Endothelial cell of umbilical vein (primary cell): Measurements from ENCODE around the gene COL17A1. TPM values are rescaled to one million over a fixed set of nuclear protein-coding genes. Genes with fewer than 3 reads are reported as not detected.

Experiments used
- BruUV-seq: library from RNA; stranded (reverse); fragments of 400-500 nt; replicated peaks from 2 replicates; lab custom pipeline; 2021; lab: Mats Ljungman, UMichigan
- CTCF ChIA-PET: fragments of 300-600, 350-600 bp; sonication (Branson Sonifier 250); formaldehyde crosslinking; loops from one replicate; lab custom pipeline; 2021; ENCODE audit warnings: antibody characterized with exemption, inconsistent platforms; lab: Charles Lee
- POLR2A ChIA-PET: fragments of 300-600, 350-600 bp; sonication (Branson Sonifier 250); formaldehyde crosslinking; loops from one replicate; lab custom pipeline; 2021; ENCODE audit warnings: antibody characterized with exemption, inconsistent platforms; lab: Charles Lee
- DNase-seq: peaks from one replicate; pipeline ENCODE4 v3.0.0-alpha.2; 2011; ENCODE audit warnings: low read depth, low spot score
- FAIRE-seq: peaks from 2 replicates; lab custom pipeline; 2011; peaks lifted over from hg19 to GRCh38; lab: Jason Lieb, UNC
- H2AFZ ChIP-seq: 2 replicates; pipeline ENCODE4 v1.6.0; 2012; ENCODE audit warnings: low read depth, low read length, control low read depth, inconsistent platforms
- H3K27ac ChIP-seq: 2 replicates; pipeline ENCODE4 v1.5.1; 2011; ENCODE audit warnings: low read depth, mild to moderate bottlenecking, control low read depth, low read length, moderate library complexity; ENCODE audit not compliant: insufficient read depth
- H3K27me3 ChIP-seq, 2 experiments: 2 replicates each; pipeline versions ENCODE4 v1.6.0 to v1.6.1; 2011; ENCODE audit warnings: low read length in 2 of 2, mixed read lengths in 1 of 2; ENCODE audit not compliant: control insufficient read depth in 2 of 2, insufficient read depth in 2 of 2
- H3K36me3 ChIP-seq, 2 experiments: 2 replicates in 1 of 2; 3 replicates in 1 of 2; pipeline ENCODE4 v1.5.1; 2011; ENCODE audit warnings: low read length in 2 of 2, mild to moderate bottlenecking in 1 of 2, moderate library complexity in 1 of 2; ENCODE audit not compliant: control insufficient read depth in 2 of 2, insufficient read depth in 2 of 2; ENCODE audit errors: extremely low read depth in 1 of 2
- H3K4me1 ChIP-seq: 3 replicates; pipeline ENCODE4 v1.5.1; 2011; ENCODE audit warnings: mild to moderate bottlenecking, low read length; ENCODE audit not compliant: control insufficient read depth, insufficient read depth; ENCODE audit errors: extremely low read depth
- H3K4me2 ChIP-seq: 2 replicates; pipeline ENCODE4 v1.6.1; 2011; ENCODE audit warnings: low read length, control low read depth, mixed read lengths; ENCODE audit not compliant: insufficient read depth
- H3K4me3 ChIP-seq, 3 experiments: fragments of 200-600 bp in 1 of 3; sonication (generic), shearing (Covaris generic) in 1 of 3; replicated peaks in 1 of 3; 2 replicates each; pipeline ENCODE4 v1.5.1; 2011 to 2016; ENCODE audit warnings: control low read depth in 3 of 3, low read length in 3 of 3, mild to moderate bottlenecking in 2 of 3, inconsistent platforms in 1 of 3, low read depth in 1 of 3, moderate library complexity in 1 of 3; ENCODE audit not compliant: insufficient read depth in 1 of 3
- H3K79me2 ChIP-seq: 2 replicates; pipeline ENCODE4 v1.6.0; 2012; ENCODE audit warnings: low read length, inconsistent platforms; ENCODE audit not compliant: control insufficient read depth, insufficient read depth
- H3K9ac ChIP-seq: replicated peaks from 2 replicates; pipeline ENCODE3; 2011; ENCODE audit warnings: low read length, control low read depth; ENCODE audit not compliant: insufficient read depth; ENCODE audit errors: extremely low read depth
- H3K9me1 ChIP-seq: replicated peaks from 3 replicates; pipeline ENCODE4 v1.6.0; 2011; ENCODE audit warnings: mild to moderate bottlenecking, low read length; ENCODE audit not compliant: control insufficient read depth, insufficient read depth; ENCODE audit errors: extremely low read depth
- H3K9me3 ChIP-seq: replicated peaks from 2 replicates; pipeline ENCODE4 v1.5.1; 2012; ENCODE audit warnings: low read length, inconsistent platforms; ENCODE audit not compliant: control insufficient read depth, insufficient read depth
- H4K20me1 ChIP-seq: replicated peaks from 2 replicates; pipeline ENCODE3; 2011; ENCODE audit warnings: mild to moderate bottlenecking, low read length; ENCODE audit not compliant: control insufficient read depth, insufficient read depth; ENCODE audit errors: extremely low read depth
- FOS ChIP-seq: IDR thresholded peaks from 2 replicates; pipeline ENCODE4 v1.6.1; 2011; ENCODE audit warnings: mild to moderate bottlenecking, low read length, moderate library complexity, borderline replicate concordance; ENCODE audit not compliant: insufficient read depth
- GATA2 ChIP-seq: IDR thresholded peaks from 2 replicates; pipeline ENCODE4 v1.7.0; 2011; ENCODE audit warnings: low read depth, mild to moderate bottlenecking, moderate library complexity, mixed read lengths, low read length; ENCODE audit not compliant: insufficient read length, insufficient read depth
- JUN ChIP-seq: IDR thresholded peaks from 2 replicates; pipeline ENCODE4 v1.6.1; 2011; ENCODE audit warnings: borderline replicate concordance, low read depth; ENCODE audit not compliant: insufficient read length, insufficient read depth
- MYC ChIP-seq: IDR thresholded peaks from one replicate; pipeline ENCODE4 v1.6.1; 2011; ENCODE audit warnings: mild to moderate bottlenecking, low read depth, low read length
- POLR2A ChIP-seq: IDR thresholded peaks from 2 replicates; pipeline ENCODE4 v1.6.1; 2012; ENCODE audit warnings: low read depth, mild to moderate bottlenecking, control low read depth, low read length
- POLR2AphosphoS5 ChIP-seq: IDR thresholded peaks from 2 replicates; pipeline ENCODE4 v1.6.1; 2012; ENCODE audit warnings: low read depth, mild to moderate bottlenecking, control low read depth, low read length, moderate library complexity; ENCODE audit not compliant: insufficient read depth
- dilution Hi-C: fragments of 300-500 bp; cut with MboI; formaldehyde crosslinking; loops from one replicate; pipeline ENCODE4 v1.15.0; 2019; ENCODE audit warnings: low sequenced_read_pairs; ENCODE audit not compliant: extremely low pct_ligation_motif_present
- intact Hi-C: fragments of 100-400 bp; cut with micrococcal nuclease; formaldehyde crosslinking; loops from one replicate; pipeline ENCODE4 v1.10.0; 2022
- polyA plus RNA-seq, 4 experiments: library from polyadenylated mRNA; depleted of rRNA in 3 of 4; stranded (reverse) in 3 of 4; unstranded in 1 of 4; fragments of >200 nt; gene quantifications; 2 replicates each; pipeline versions ENCODE4 v1.2.1 to v1.2.3, GENCODE V29; 2011 to 2012; ENCODE audit warnings: missing spikeins in 1 of 4
- total RNA-seq: library from RNA; stranded (reverse); gene quantifications from 2 replicates; pipeline ENCODE4 v1.2.3, GENCODE V29; 2021
- TF ChIP-seq, protein P1 (sequence below): IDR thresholded peaks from 2 replicates; pipeline ENCODE4 v1.6.1; 2011; ENCODE audit not compliant: insufficient read depth, insufficient read length
- TF ChIP-seq, protein P2 (sequence below), 2 donors: IDR thresholded peaks; 1 replicate in 1 of 2; 2 replicates in 1 of 2; pipeline ENCODE4 v1.5.1; 2011; ENCODE audit warnings: low read length in 2 of 2, mild to moderate bottlenecking in 2 of 2, moderate library complexity in 2 of 2, control low read depth in 1 of 2, inconsistent platforms in 1 of 2, low read depth in 1 of 2; ENCODE audit not compliant: insufficient read depth in 1 of 2; ENCODE audit errors: extremely low read depth in 1 of 2

The COL17A1 gene
- total and polyA plus RNA-seq, 2 donors (not counting 3 experiments of a cell fraction or from before 2014, with no cell fraction given): 0.57 to 1.3 TPM

DNA sequence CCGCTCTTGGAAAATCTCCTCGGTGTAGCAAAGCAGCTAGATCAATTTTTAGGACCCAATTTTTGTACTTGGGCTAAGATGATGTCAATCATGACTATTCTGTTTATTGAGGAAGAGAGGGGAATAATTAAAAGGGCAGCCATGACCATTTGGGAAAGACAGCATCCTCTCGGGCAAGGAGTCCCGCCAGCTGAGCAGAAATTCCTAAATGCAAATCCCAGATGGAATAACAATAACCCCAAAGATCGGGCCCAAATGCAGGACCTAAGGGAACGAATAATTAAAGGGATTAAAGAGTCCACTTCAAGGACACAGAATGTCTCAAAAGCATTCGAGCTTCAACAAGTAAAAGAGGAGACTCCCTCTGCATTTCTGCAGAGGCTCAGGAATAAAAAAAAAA is 18.7 kb downstream of the COL17A1 start:
- dilution Hi-C loops (no loop called here), intact Hi-C loops (no loop called here)
- no peak overlapping the region for H3K27ac ChIP-seq
- no peaks in the 10 kb centered on the region for H3K4me1 ChIP-seq
- H2AFZ ChIP-seq: no peak overlapping the region
- H3K9ac ChIP-seq: no peak overlapping the region
- FAIRE-seq (no peak), DNase-seq (no peak)
- ChIA-PET POLR2A (interaction anchor here (0.6 kb wide), 1 partner anchor 16 kb away, joined by 4 read pairs; no protein-coding TSS in a partner anchor), CTCF (interaction anchor here (0.7 to 1.5 kb wide), 5 partner anchors 10 to 179 kb away, joined by 3 to 4 read pairs (median 3); partner anchors contain the start of gene SFR1)
- no TSS peak for BruUV-seq
- H3K9me3 ChIP-seq: no peaks in the 10 kb centered on the region
- H4K20me1 ChIP-seq: no peaks in the 10 kb centered on the region
- H3K36me3 ChIP-seq: no peaks in the 10 kb centered on the region
- no peak overlapping the region for H3K4me3 ChIP-seq
- no peaks in the 10 kb centered on the region for H3K27me3 ChIP-seq
- H3K4me2 ChIP-seq: no peak overlapping the region
- H3K79me2 ChIP-seq: no peaks in the 10 kb centered on the region
- TF ChIP-seq, protein P1, sequence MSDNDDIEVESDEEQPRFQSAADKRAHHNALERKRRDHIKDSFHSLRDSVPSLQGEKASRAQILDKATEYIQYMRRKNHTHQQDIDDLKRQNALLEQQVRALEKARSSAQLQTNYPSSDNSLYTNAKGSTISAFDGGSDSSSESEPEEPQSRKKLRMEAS: no peak
- no peak for TF ChIP-seq MYC
- TF ChIP-seq POLR2AphosphoS5: no peak
- no peak for TF ChIP-seq GATA2
- no peak for TF ChIP-seq POLR2A
- TF ChIP-seq, protein P2, sequence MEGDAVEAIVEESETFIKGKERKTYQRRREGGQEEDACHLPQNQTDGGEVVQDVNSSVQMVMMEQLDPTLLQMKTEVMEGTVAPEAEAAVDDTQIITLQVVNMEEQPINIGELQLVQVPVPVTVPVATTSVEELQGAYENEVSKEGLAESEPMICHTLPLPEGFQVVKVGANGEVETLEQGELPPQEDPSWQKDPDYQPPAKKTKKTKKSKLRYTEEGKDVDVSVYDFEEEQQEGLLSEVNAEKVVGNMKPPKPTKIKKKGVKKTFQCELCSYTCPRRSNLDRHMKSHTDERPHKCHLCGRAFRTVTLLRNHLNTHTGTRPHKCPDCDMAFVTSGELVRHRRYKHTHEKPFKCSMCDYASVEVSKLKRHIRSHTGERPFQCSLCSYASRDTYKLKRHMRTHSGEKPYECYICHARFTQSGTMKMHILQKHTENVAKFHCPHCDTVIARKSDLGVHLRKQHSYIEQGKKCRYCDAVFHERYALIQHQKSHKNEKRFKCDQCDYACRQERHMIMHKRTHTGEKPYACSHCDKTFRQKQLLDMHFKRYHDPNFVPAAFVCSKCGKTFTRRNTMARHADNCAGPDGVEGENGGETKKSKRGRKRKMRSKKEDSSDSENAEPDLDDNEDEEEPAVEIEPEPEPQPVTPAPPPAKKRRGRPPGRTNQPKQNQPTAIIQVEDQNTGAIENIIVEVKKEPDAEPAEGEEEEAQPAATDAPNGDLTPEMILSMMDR (IDR thresholded peaks at IDR 0.05; ENCODE audit: extremely low read depth in 1 of 2, insufficient read depth in 1 of 2, low read depth in 1 of 2, low read length in 2 of 2): no peak
- TF ChIP-seq JUN: no peak
- TF ChIP-seq FOS: no peak
- no peaks in the 10 kb centered on the region for H3K9me1 ChIP-seq
